Chondrocyte (in vitro differentiated cells): Measurements from ENCODE around the gene OR6B3. TPM values are rescaled to one million over a fixed set of nuclear protein-coding genes. Genes with fewer than 3 reads are reported as not detected.
A peak's percentile ranks its signal among the peaks of the same experiment; 100 is the strongest.

Experiments used
- DNase-seq: peaks from one replicate; pipeline ENCODE4 v3.0.0; 2021; ENCODE audit warnings: mixed read lengths, low spot score
- H3K27ac Mint-ChIP-seq: one replicate; pipeline ENCODE4 v1.8.0; 2021; ENCODE audit warnings: mild to moderate bottlenecking, moderate library complexity, mixed read lengths; ENCODE audit not compliant: unreplicated experiment
- H3K27me3 Mint-ChIP-seq: 2 replicates; pipeline ENCODE4 v1.8.0; 2021; ENCODE audit warnings: low read depth, mixed read lengths
- H3K36me3 Mint-ChIP-seq: 2 replicates; pipeline ENCODE4 v1.8.0; 2021; ENCODE audit warnings: low read depth, mixed read lengths
- H3K4me1 Mint-ChIP-seq: 2 replicates; pipeline ENCODE4 v1.8.0; 2021; ENCODE audit warnings: low read depth, mild to moderate bottlenecking, mixed read lengths
- H3K4me3 Mint-ChIP-seq: one replicate; pipeline ENCODE4 v1.8.0; 2021; ENCODE audit warnings: mild to moderate bottlenecking, moderate library complexity, mixed read lengths; ENCODE audit not compliant: unreplicated experiment
- H3K9me3 Mint-ChIP-seq: 2 replicates; pipeline ENCODE4 v1.8.0; 2021; ENCODE audit warnings: low read depth, mixed read lengths
- total RNA-seq: library from RNA; stranded (reverse); gene quantifications from 3 replicates; pipeline ENCODE4 v1.2.1, GENCODE V29; 2021
- TF ChIP-seq, protein P1 (sequence below): fragments of 200-600 bp; sonication (generic); IDR thresholded peaks from 2 replicates; pipeline ENCODE4 v1.5.0; 2021; ENCODE audit warnings: antibody characterized with exemption, mild to moderate bottlenecking, moderate library complexity

Gene OR6B3
- total RNA-seq, 1 donor from 2014 or later = not detected

DNA sequence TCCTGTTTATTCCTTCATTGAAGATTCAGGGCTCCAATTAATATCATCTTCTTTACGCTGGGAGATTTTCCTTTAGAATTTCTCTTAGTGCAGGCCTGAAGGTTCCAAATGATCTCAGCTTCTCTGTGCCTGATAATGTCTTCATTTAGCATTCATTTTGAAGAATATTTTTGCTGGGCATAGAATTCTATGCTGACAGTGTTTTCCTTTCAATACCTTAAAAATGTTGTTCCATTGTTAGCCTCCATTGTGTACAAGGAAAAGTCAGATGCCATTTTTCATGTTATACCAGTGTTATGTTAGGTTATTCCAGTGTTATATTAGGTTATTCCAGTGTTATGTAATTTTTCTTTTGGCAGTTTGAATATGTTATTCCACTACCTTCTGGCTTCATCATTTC is 14.9 kb upstream of the OR6B3 start:
- Mint-ChIP-seq H3K36me3 (no peaks in the 10 kb centered on the region), H3K4me1 (no peaks in the 10 kb centered on the region), H3K27me3 (peaks cover 44% of the 10 kb centered on the region), H3K4me3 (no peak overlapping the region), H3K9me3 (peaks cover 18% of the 10 kb centered on the region), H3K27ac (no peak overlapping the region)
- no peak for DNase-seq
- TF ChIP-seq, protein P1, sequence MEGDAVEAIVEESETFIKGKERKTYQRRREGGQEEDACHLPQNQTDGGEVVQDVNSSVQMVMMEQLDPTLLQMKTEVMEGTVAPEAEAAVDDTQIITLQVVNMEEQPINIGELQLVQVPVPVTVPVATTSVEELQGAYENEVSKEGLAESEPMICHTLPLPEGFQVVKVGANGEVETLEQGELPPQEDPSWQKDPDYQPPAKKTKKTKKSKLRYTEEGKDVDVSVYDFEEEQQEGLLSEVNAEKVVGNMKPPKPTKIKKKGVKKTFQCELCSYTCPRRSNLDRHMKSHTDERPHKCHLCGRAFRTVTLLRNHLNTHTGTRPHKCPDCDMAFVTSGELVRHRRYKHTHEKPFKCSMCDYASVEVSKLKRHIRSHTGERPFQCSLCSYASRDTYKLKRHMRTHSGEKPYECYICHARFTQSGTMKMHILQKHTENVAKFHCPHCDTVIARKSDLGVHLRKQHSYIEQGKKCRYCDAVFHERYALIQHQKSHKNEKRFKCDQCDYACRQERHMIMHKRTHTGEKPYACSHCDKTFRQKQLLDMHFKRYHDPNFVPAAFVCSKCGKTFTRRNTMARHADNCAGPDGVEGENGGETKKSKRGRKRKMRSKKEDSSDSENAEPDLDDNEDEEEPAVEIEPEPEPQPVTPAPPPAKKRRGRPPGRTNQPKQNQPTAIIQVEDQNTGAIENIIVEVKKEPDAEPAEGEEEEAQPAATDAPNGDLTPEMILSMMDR = no peak

DNA sequence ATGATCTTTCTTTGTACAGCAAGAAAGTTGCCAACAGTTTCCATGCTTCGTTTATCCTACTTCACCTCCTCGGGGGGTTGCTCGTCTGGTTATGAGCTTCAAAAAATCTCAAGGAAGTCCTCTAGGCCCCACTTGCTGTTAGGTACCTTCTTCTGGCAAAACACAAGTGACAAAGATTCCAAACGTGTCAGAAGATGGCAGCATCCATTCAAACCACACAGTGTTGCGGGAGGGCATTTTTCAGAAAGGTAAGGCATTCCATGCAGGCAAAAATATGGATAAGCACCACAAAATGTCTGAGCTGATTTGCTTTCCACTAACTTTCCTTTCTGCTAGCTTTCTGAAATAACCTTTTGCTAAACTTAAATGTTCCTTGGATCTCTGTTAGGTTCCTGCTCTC is 13.2 kb upstream of the OR6B3 start:
- no peaks in the 10 kb centered on the region for H3K36me3 Mint-ChIP-seq
- H3K27ac Mint-ChIP-seq = no peak overlapping the region
- no peaks in the 10 kb centered on the region for H3K4me1 Mint-ChIP-seq
- H3K27me3 Mint-ChIP-seq = peaks cover 56% of the 10 kb centered on the region
- peaks cover 24% of the 10 kb centered on the region for H3K9me3 Mint-ChIP-seq
- H3K4me3 Mint-ChIP-seq = no peak overlapping the region
- TF ChIP-seq, protein P1 = no peak
- no peak for DNase-seq

DNA sequence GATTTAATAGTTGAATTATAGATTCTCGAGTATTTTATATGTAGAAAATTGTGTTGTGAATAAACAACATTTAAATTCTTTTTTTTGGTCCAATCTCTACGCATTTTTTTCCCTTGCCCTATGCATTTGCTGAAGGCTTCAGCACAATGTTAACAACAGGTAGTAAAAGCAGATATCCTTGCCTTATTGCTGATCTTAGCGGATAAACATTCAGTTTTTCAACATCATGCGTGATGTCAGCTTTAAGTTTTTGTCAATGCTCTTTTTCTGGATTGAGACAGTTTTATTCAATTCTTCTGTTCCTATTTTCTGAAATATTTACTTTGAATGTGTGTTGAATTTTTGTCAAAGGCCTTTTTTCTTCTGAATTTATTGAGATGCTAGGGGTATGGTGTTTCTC is 11.6 kb upstream of the OR6B3 start:
- TF ChIP-seq, protein P1 = no peak
- DNase-seq = no peak
- H3K27me3 Mint-ChIP-seq = peaks cover 61% of the 10 kb centered on the region
- H3K9me3 Mint-ChIP-seq = peaks cover 24% of the 10 kb centered on the region
- H3K4me1 Mint-ChIP-seq = no peaks in the 10 kb centered on the region
- H3K4me3 Mint-ChIP-seq = no peak overlapping the region
- no peak overlapping the region for H3K27ac Mint-ChIP-seq
- no peaks in the 10 kb centered on the region for H3K36me3 Mint-ChIP-seq

DNA sequence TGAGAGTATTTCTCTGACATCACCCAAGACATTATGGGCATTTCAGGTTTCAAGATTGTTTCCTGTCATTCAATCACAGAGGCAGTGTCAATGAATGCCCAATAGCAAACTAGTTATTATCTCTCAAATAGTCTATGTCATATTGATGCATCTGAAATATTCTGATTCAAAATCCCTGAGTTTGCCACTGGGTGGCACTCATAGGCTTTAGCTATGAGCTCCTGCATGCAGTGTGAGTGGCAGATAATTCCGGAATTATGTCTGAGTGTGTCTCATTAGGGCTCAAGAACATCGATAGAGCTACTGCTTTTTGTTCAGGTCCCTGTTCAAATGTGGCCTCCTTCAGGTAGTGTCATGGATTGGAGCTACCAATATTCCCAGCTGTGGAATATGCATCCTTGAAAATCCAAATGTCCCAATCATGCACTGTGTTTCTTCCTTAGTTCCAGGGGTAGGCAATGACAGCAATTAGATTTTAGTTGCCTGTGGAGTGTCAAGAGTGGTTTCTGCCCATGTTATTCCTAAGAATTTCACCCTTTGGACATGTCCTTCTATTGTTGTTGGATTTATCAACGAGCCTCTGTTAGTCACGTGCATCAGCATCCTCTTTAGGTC is 7.8 kb upstream of the OR6B3 start:
- Mint-ChIP-seq H3K27me3 (peaks cover 63% of the 10 kb centered on the region), H3K9me3 (peaks cover 6% of the 10 kb centered on the region)
- DNase-seq = no peak

DNA sequence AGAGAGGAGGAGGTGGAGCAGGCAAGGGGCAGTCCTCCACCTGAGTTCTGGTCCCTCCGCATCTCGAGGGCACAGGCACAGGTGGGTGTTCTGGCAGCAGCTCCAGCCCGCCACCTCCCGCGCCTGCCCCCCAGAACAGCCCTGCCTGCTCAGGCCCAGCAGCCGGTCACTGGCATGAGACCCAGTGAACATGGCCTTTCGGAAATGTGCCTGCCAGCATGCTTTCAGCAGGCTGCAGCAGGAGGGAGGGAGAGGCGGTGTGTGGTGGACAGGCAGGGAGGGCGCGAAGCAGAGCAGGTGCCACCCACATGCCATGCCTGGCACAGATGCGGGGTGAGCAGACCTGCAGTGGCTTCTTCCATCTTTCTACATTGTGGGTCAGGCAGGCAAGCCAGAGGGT is 3.4 kb upstream of the OR6B3 start:
- Mint-ChIP-seq H3K27me3 (peaks cover 68% of the 10 kb centered on the region), H3K36me3 (no peaks in the 10 kb centered on the region)

More for the DNA sequence above, 7.8 kb upstream of the OR6B3 start:
- H3K4me1 Mint-ChIP-seq = no peaks in the 10 kb centered on the region
- H3K36me3 Mint-ChIP-seq = no peaks in the 10 kb centered on the region
- TF ChIP-seq, protein P1 = peak; percentile 89
- no peak overlapping the region for H3K27ac Mint-ChIP-seq
- no peak overlapping the region for H3K4me3 Mint-ChIP-seq

More for the DNA sequence above, 3.4 kb upstream of the OR6B3 start:
- Mint-ChIP-seq H3K27ac (no peak overlapping the region), H3K9me3 (no peaks in the 10 kb centered on the region), H3K4me3 (no peak overlapping the region), H3K4me1 (no peaks in the 10 kb centered on the region)
- DNase-seq = no peak
- TF ChIP-seq, protein P1 = no peak
